ENCODE measurements around the gene ERBB4.

DNA sequence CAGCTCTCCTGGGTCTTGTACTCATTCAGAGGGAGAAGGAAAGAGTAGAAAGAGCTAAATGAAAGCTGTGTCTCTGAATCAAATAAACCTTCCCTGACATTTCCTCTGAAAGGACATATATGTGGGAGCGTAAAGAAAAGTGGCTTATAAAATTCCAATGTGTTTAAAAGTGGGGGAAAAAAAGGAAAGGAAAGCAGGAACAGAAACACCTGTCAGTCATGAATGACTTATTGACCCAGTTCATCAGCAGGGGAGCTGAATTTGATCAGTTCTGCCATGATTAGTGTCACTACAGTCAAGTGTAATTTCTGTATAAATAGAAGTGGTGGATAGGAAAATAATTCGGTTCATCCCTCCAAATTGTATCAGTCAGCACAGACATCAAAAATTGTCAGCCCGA, 382.5 kb downstream of the ERBB4 start:
- TF ChIP-seq, protein P1, sequence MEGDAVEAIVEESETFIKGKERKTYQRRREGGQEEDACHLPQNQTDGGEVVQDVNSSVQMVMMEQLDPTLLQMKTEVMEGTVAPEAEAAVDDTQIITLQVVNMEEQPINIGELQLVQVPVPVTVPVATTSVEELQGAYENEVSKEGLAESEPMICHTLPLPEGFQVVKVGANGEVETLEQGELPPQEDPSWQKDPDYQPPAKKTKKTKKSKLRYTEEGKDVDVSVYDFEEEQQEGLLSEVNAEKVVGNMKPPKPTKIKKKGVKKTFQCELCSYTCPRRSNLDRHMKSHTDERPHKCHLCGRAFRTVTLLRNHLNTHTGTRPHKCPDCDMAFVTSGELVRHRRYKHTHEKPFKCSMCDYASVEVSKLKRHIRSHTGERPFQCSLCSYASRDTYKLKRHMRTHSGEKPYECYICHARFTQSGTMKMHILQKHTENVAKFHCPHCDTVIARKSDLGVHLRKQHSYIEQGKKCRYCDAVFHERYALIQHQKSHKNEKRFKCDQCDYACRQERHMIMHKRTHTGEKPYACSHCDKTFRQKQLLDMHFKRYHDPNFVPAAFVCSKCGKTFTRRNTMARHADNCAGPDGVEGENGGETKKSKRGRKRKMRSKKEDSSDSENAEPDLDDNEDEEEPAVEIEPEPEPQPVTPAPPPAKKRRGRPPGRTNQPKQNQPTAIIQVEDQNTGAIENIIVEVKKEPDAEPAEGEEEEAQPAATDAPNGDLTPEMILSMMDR (IDR thresholded peaks at IDR 0.05) = no peak
- no peak for TF ChIP-seq POLR2AphosphoS5 (IDR thresholded peaks at IDR 0.05)

Measured in breast epithelium (tissue), 3 donors.